K562 (cell line): ENCODE measurements around the gene BDH1. TPM values are rescaled to one million over a fixed set of nuclear protein-coding genes. Genes with fewer than 3 reads are reported as not detected.
A peak's percentile ranks its signal among the peaks of the same experiment; 100 is the strongest.

Experiments
- ATAC-seq: fragments of 200-7000 bp; cut with Tn5 transposase; 3 replicates; pipeline ENCODE4 v1.9.1; 2020; ENCODE audit warnings: moderate library complexity
- BruUV-seq: library from RNA; stranded (reverse); fragments of 400-500 nt; replicated peaks from 2 replicates; lab custom pipeline; 2021; lab: Mats Ljungman, UMichigan
- CTCF ChIA-PET: fragments of 300-600 bp; formaldehyde crosslinking; extraction: SDS; loops from one replicate; lab custom pipeline; 2021; ENCODE audit warnings: low intra/inter-chr PET ratio; lab: Yijun Ruan, JAX
- POLR2A ChIA-PET: fragments of 300-600, 350-650 bp; sonication (Branson Sonifier 250); formaldehyde crosslinking; extraction: SDS; loops from one replicate; lab custom pipeline; 2021; ENCODE audit warnings: antibody characterized with exemption, inconsistent platforms; lab: Yijun Ruan, JAX
- DNase-seq, 4 experiments: peaks; one replicate each; pipeline versions ENCODE4 v3.0.0 to v3.0.0-alpha.2; 2011 to 2018; ENCODE audit warnings: low spot score in 3 of 4, mixed read lengths in 3 of 4; ENCODE audit errors: extremely low read depth in 1 of 4
- FAIRE-seq: peaks from 2 replicates; lab custom pipeline; 2011; peaks lifted over from hg19 to GRCh38; lab: Jason Lieb, UNC
- H2AFZ ChIP-seq: 2 replicates; pipeline ENCODE4 v1.6.0; 2011; ENCODE audit warnings: low read depth, low read length, control low read depth, inconsistent platforms
- H3K27ac ChIP-seq: fragments of 200-600 bp; 3 replicates; pipeline ENCODE4 v1.8.0; 2011; ENCODE audit warnings: low read depth, mild to moderate bottlenecking, control low read depth, inconsistent platforms, low read length, moderate library complexity, mixed read lengths; ENCODE audit errors: extremely low read depth
- H3K27me3 ChIP-seq, 2 experiments: fragments of 300-600 bp in 1 of 2; 2 replicates in 1 of 2; 3 replicates in 1 of 2; pipeline versions ENCODE4 v1.6.0 to v1.8.0; 2011; ENCODE audit warnings: inconsistent platforms in 2 of 2, low read length in 2 of 2, mild to moderate bottlenecking in 1 of 2, mixed read lengths in 1 of 2, moderate library complexity in 1 of 2; ENCODE audit not compliant: control insufficient read depth in 2 of 2, insufficient read depth in 2 of 2
- H3K36me3 ChIP-seq: fragments of 300-600 bp; 3 replicates; pipeline ENCODE4 v1.8.0; 2011; ENCODE audit warnings: mild to moderate bottlenecking, low read length, inconsistent platforms; ENCODE audit not compliant: control insufficient read depth, insufficient read depth
- H3K4me1 ChIP-seq, 2 experiments: fragments of 200-600 bp in 1 of 2; replicated peaks in 1 of 2; 2 replicates in 1 of 2; 3 replicates in 1 of 2; pipeline versions ENCODE4 v1.5.1 to v1.8.0; 2011; ENCODE audit warnings: inconsistent platforms in 2 of 2, low read length in 2 of 2, mild to moderate bottlenecking in 1 of 2, mixed read lengths in 1 of 2, moderate library complexity in 1 of 2; ENCODE audit not compliant: control insufficient read depth in 2 of 2, insufficient read depth in 2 of 2
- H3K4me2 ChIP-seq: 2 replicates; pipeline ENCODE4 v1.6.1; 2011; ENCODE audit warnings: low read length, control low read depth, inconsistent platforms, mixed read lengths; ENCODE audit not compliant: insufficient read depth
- H3K4me3 ChIP-seq: fragments of 200-600 bp; sonication (generic), shearing (Covaris generic); 2 replicates; pipeline ENCODE4 v1.5.1; 2016; ENCODE audit warnings: control low read depth, inconsistent platforms
- H3K79me2 ChIP-seq: fragments of 200-600 bp; 3 replicates; pipeline ENCODE4 v1.8.0; 2011; ENCODE audit warnings: low read length, inconsistent platforms; ENCODE audit not compliant: control insufficient read depth, insufficient read depth
- H3K9ac ChIP-seq, 2 experiments: 2 replicates each; pipeline versions ENCODE4 v1.6.0 to v1.6.1; 2011; ENCODE audit warnings: low read depth in 2 of 2, low read length in 2 of 2, control low read depth in 1 of 2, inconsistent platforms in 1 of 2, mild to moderate bottlenecking in 1 of 2, mixed read lengths in 1 of 2; ENCODE audit not compliant: insufficient read depth in 1 of 2
- H3K9me1 ChIP-seq: one replicate; pipeline ENCODE4 v1.6.0; 2011; ENCODE audit warnings: inconsistent platforms, mild to moderate bottlenecking, low read length, moderate library complexity; ENCODE audit not compliant: control insufficient read depth, insufficient read depth
- H3K9me3 ChIP-seq: replicated peaks from 2 replicates; pipeline ENCODE4 v1.5.1; 2011; ENCODE audit warnings: low read depth, low read length, inconsistent platforms; ENCODE audit not compliant: control insufficient read depth, insufficient read depth
- H4K20me1 ChIP-seq: replicated peaks from 2 replicates; pipeline ENCODE4 v1.6.1; 2011; ENCODE audit warnings: low read length, inconsistent platforms, mixed read lengths; ENCODE audit not compliant: control insufficient read depth, insufficient read depth
- BCOR ChIP-seq: fragments of 450-650 bp; IDR thresholded peaks from 2 replicates; pipeline ENCODE4 v1.6.1; 2016
- CBFA2T2 ChIP-seq: fragments of 450-650 bp; conservative IDR thresholded peaks from 2 replicates; pipeline ENCODE4 v1.6.1; 2017; ENCODE audit warnings: mild to moderate bottlenecking
- ILF3 ChIP-seq: fragments of 450-650 bp; IDR thresholded peaks from 2 replicates; pipeline ENCODE4 v1.6.1; 2018; ENCODE audit warnings: antibody characterized with exemption, mild to moderate bottlenecking, moderate library complexity, borderline replicate concordance
- L3MBTL2 ChIP-seq: fragments of 450-650 bp; IDR thresholded peaks from 2 replicates; pipeline ENCODE4 v1.6.1; 2016; ENCODE audit warnings: mild to moderate bottlenecking, moderate library complexity
- NR2F6 ChIP-seq: fragments of 450-650 bp; formaldehyde crosslinking; IDR thresholded peaks from 2 replicates; pipeline ENCODE4 v1.4.0; 2020; ENCODE audit warnings: mild to moderate bottlenecking
- NR4A1 ChIP-seq, 2 experiments: fragments of 250-450 bp in 1 of 2; fragments of 450-650 bp in 1 of 2; sonication (Bioruptor Pico) in 1 of 2; IDR thresholded peaks; 2 replicates each; pipeline versions ENCODE4 v1.4.0 to v1.6.1; 2016 to 2020; ENCODE audit warnings: mild to moderate bottlenecking in 2 of 2, missing compliant biosample characterization in 1 of 2, missing genetic modification characterization in 1 of 2, moderate library complexity in 1 of 2
- PTTG1 ChIP-seq: fragments of 450-650 bp; IDR thresholded peaks from 2 replicates; pipeline ENCODE4 v1.6.1; 2016; ENCODE audit warnings: low read depth, mild to moderate bottlenecking, missing genetic modification characterization, missing compliant biosample characterization
- SMAD2 ChIP-seq: fragments of 150-350 bp; IDR thresholded peaks from 2 replicates; pipeline ENCODE4 v1.6.1; 2014; ENCODE audit warnings: low read depth, mild to moderate bottlenecking, low read length
- SP1 ChIP-seq: sonication (generic); formaldehyde crosslinking; IDR thresholded peaks from 2 replicates; pipeline ENCODE4 v1.8.1; 2022; ENCODE audit warnings: mild to moderate bottlenecking, missing genetic modification reagents
- TAF7 ChIP-seq: fragments of 450-650 bp; IDR thresholded peaks from 2 replicates; pipeline ENCODE4 v1.6.1; 2016; ENCODE audit warnings: missing genetic modification characterization, missing compliant biosample characterization
- TCF3 ChIP-seq: sonication (generic); formaldehyde crosslinking; IDR thresholded peaks from 2 replicates; pipeline ENCODE4 v1.4.0; 2020; ENCODE audit warnings: mild to moderate bottlenecking, missing genetic modification reagents
- TOE1 ChIP-seq, 2 experiments: fragments of 450-650 bp in 1 of 2; sonication (generic) in 1 of 2; formaldehyde crosslinking in 1 of 2; IDR thresholded peaks; 2 replicates each; pipeline versions ENCODE4 v1.7.1 to v1.8.0; 2016 to 2022; ENCODE audit warnings: borderline replicate concordance in 2 of 2, mild to moderate bottlenecking in 2 of 2, antibody characterized with exemption in 1 of 2, inconsistent platforms in 1 of 2, low read depth in 1 of 2, missing genetic modification reagents in 1 of 2, moderate library complexity in 1 of 2
- ZBTB7A ChIP-seq: IDR thresholded peaks from 2 replicates; pipeline ENCODE4 v1.6.1; 2011; ENCODE audit warnings: low read depth, mild to moderate bottlenecking, low read length, moderate library complexity, borderline replicate concordance; ENCODE audit not compliant: control insufficient read depth
- ZFX ChIP-seq: sonication (generic); formaldehyde crosslinking; IDR thresholded peaks from 2 replicates; pipeline ENCODE4 v1.8.0; 2022; ENCODE audit warnings: mild to moderate bottlenecking, missing genetic modification reagents, moderate library complexity
- ZHX1 ChIP-seq: fragments of 150-350 bp; conservative IDR thresholded peaks from 2 replicates; pipeline ENCODE4 v1.6.1; 2014; ENCODE audit warnings: low read length
- ZNF263 ChIP-seq: sonication (generic); formaldehyde crosslinking; IDR thresholded peaks from 2 replicates; pipeline ENCODE4 v1.8.0; 2022; ENCODE audit warnings: mild to moderate bottlenecking, missing genetic modification reagents, borderline replicate concordance
- WGBS: fragments of 100-300 bp; shearing (Covaris generic); methylation state at CpG from one replicate; pipeline ENCODE4 v1.1.6; 2016; ENCODE audit warnings: low coverage, mixed read lengths; ENCODE audit not compliant: insufficient coverage; ENCODE audit errors: missing lambda C conversion rate; 5-methylcytosine and 5-hydroxymethylcytosine counted together
- in situ Hi-C: fragments of 300-500 bp; cut with MboI; formaldehyde crosslinking; loops from 4 replicates; pipeline ENCODE4 v1.15.0; 2018; ENCODE audit warnings: inconsistent platforms, mixed read lengths
- intact Hi-C: fragments of 100-400 bp; cut with micrococcal nuclease; formaldehyde crosslinking; loops from 2 replicates; pipeline ENCODE4 v1.14.2; 2022
- polyA plus RNA-seq, 8 experiments: library from polyadenylated mRNA; depleted of rRNA in 4 of 8; stranded (reverse) in 5 of 8; unstranded in 3 of 8; fragments of >200 nt; fragmentation: Nextera tagmentation in 2 of 8; fragmentation: Illumina TruSeq in 1 of 8; extraction: Ambion mirVana in 2 of 8; extraction: Trizol in 1 of 8; gene quantifications; 2 replicates each; pipeline versions ENCODE4 v1.2.1 to v1.2.3, GENCODE V29; 2011 to 2014; ENCODE audit warnings: inconsistent platforms in 1 of 8, missing spikeins in 1 of 8
- total RNA-seq, 7 experiments: library from RNA; depleted of rRNA in 6 of 7; stranded (reverse); fragments of >200 nt in 6 of 7; fragmentation: Illumina TruSeq in 2 of 7; extraction: Trizol in 2 of 7; gene quantifications; 2 replicates each; pipeline versions ENCODE4 v1.2.1 to v1.2.3, GENCODE V29; 2011 to 2021; ENCODE audit warnings: low replicate concordance in 1 of 7
- TF ChIP-seq, protein P1 (sequence below): fragments of 450-650 bp; formaldehyde crosslinking; IDR thresholded peaks from 2 replicates; pipeline ENCODE4 v1.4.0; 2020; ENCODE audit warnings: mild to moderate bottlenecking, mixed read lengths

BDH1 gene
- total and polyA plus RNA-seq, 9 of the 15 experiments (the other 6 are each of a cell fraction or from before 2014, with no cell fraction given): 0.07 to 0.89 (median 0.12) TPM; not detected in 3

DNA sequence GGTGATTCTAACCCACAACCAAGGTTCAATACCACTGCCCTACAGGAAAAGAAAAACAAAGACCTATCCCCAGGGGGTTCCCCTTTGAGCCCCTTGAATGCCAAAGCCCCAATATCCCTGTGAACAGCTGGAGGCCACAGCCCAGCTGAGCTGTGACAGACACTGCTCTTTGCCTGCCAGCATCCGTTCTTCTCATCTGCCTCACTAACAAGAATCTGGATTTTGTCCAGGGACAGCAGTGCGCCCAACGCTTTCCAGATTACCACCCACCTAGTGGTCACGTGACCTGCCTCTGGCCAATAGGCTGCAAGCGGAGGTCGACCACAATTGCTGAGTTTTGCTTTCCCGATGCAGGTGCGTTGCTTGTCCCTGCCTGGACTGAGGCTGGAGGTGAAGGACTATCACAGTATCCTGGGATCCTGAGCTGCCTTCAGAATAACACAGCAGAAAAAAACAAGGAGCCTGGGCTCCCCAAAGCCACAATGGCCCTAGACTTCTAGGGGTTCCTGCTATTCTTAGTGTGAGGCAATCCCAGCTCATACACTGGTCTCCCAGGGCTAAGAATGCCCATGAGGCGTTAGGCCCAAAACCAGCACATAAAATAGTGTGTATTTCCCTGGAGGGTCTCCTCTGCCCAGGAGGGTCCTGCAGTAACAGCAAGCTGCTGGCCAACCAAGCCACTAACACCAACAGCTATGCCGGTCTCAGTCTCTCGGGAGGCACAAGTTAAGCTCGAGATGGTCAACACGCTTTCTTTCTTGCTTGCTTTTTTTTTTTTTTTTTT lies 13.8 kb downstream of the BDH1 start:
- intact Hi-C loops (loop anchor here (10.0 kb wide), 1 partner anchor 123 kb away; no protein-coding TSS in a partner anchor), in situ Hi-C loops (no loop called here)
- no peak overlapping the region for H3K27ac ChIP-seq
- POLR2A ChIA-PET: interaction anchor here (0.7 to 1.7 kb wide), 5 partner anchors 9 to 155 kb away, joined by 3 to 7 read pairs (median 5); no protein-coding TSS in a partner anchor
- no peak overlapping the region for H3K4me3 ChIP-seq
- BruUV-seq: no TSS peak
- H4K20me1 ChIP-seq: no peaks in the 10 kb centered on the region; the same call in 1 of the 2 replicates
- H3K36me3 ChIP-seq: no peaks in the 10 kb centered on the region
- FAIRE-seq: peak; percentile 97
- H3K4me2 ChIP-seq: peak overlapping the region; percentile 72
- peak; percentile 83 for ATAC-seq
- CTCF ChIA-PET: no interaction called here
- peaks cover 4 to 6% of the 10 kb centered on the region in 2 experiments; a peak in 3 of 5 replicates for H3K4me1 ChIP-seq
- H2AFZ ChIP-seq: peak overlapping the region; percentile 85
- peak; percentile 73 to 94 (median 91) for DNase-seq
- H3K79me2 ChIP-seq: no peaks in the 10 kb centered on the region
- no peaks in the 10 kb centered on the region for H3K9me3 ChIP-seq
- WGBS: 12% methylated on average over 12 of the region's 13 CpGs
- H3K9ac ChIP-seq: no peak overlapping the region; a peak in 1 of 4 replicates
- H3K9me1 ChIP-seq: no peaks in the 10 kb centered on the region
- H3K27me3 ChIP-seq: peaks cover 45 to 82% of the 10 kb centered on the region in 2 experiments
- TF ChIP-seq PTTG1 (tag): no peak
- TF ChIP-seq ZNF263 (CRISPR knock-in tag): no peak
- TF ChIP-seq SP1 (CRISPR knock-in tag): no peak
- TF ChIP-seq TAF7 (tag): no peak
- TF ChIP-seq ZHX1: no peak
- TF ChIP-seq NR2F6 (CRISPR knock-in tag): no peak
- TF ChIP-seq, protein P1, sequence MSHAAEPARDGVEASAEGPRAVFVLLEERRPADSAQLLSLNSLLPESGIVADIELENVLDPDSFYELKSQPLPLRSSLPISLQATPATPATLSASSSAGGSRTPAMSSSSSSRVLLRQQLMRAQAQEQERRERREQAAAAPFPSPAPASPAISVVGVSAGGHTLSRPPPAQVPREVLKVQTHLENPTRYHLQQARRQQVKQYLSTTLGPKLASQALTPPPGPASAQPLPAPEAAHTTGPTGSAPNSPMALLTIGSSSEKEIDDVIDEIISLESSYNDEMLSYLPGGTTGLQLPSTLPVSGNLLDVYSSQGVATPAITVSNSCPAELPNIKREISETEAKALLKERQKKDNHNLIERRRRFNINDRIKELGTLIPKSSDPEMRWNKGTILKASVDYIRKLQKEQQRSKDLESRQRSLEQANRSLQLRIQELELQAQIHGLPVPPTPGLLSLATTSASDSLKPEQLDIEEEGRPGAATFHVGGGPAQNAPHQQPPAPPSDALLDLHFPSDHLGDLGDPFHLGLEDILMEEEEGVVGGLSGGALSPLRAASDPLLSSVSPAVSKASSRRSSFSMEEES (CRISPR knock-in tag): peak; percentile 99
- TF ChIP-seq L3MBTL2: 0 out of 2 replicates have a peak, but pooled peaks have one; percentile 10
- TF ChIP-seq ZFX (CRISPR knock-in tag): no peak
- TF ChIP-seq SMAD2: no peak
- TF ChIP-seq TCF3 (CRISPR knock-in tag): no peak
- no peak for TF ChIP-seq ILF3
- no peak for TF ChIP-seq ZBTB7A
- no peak for TF ChIP-seq BCOR
- TF ChIP-seq NR4A1 (CRISPR knock-in tag; IDR thresholded peaks at IDR 0.05): no peak
- no peak for TF ChIP-seq NR4A1 (tag; IDR thresholded peaks at IDR 0.05)
- peak; percentile 99 for TF ChIP-seq TOE1 (IDR thresholded peaks at IDR 0.05; ENCODE audit: borderline replicate concordance)
- TF ChIP-seq TOE1 (CRISPR knock-in tag; IDR thresholded peaks at IDR 0.05; ENCODE audit: borderline replicate concordance, low read depth): no peak
- peak; percentile 93 for TF ChIP-seq CBFA2T2
